Hematopoietic multipotent progenitor cell treated with erythropoietin and hydrocortisone succinate and interleukin-3 and kit ligand, for 8 days (in vitro differentiated cells): ENCODE measurements around the gene APOH.
A peak's percentile ranks its signal among the peaks of the same experiment; 100 is the strongest.

ENCODE experiments used
- DNase-seq: peaks from one replicate; pipeline ENCODE4 v3.0.0-alpha.2; 2015

APOH gene

GRCh38 chr17:66233023-66233753 lies 4.0 kb upstream of the APOH start:
- no peak for DNase-seq

- DNase-seq, result no peak
Observed at GRCh38 chr17:66230922-66231591, 1.8 kb upstream of the APOH start.

GRCh38 chr17:66229783-66230538 lies 746 bp upstream of the APOH start:
- no peak for DNase-seq

- DNase-seq, result no peak
Observed at GRCh38 chr17:66227212-66228045, 1.8 kb downstream of the APOH start.

DNA sequence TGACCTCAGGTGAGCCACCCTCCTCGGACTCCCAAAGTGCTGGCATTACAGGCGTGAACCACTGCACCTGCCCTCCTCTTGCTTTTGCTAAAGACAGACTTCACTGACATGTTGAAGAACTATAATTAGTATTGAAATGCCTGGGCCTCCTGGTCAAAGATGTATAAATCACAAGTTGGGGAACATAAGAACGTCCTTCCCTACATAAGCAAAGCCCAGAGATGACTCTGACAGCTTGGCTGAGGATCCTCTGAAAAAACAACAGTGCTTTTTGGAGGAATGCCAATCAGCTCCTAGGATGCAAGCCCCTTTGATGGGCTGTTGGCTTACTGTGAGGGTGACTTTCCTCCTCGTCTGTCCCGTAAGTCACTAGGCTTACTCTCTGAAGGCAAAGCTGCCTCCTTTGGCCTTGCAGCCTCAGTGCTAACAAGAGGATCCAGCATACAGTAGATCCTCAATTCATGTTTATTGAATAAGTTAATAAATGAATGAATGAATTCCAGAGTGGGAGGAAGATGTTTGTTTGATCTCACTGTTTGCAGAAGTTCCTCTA lies 6.3 kb downstream of the APOH start:
- DNase-seq, result no peak

GRCh38 chr17:66221755-66222530 lies 7.3 kb downstream of the APOH start:
- no peak for DNase-seq

DNA sequence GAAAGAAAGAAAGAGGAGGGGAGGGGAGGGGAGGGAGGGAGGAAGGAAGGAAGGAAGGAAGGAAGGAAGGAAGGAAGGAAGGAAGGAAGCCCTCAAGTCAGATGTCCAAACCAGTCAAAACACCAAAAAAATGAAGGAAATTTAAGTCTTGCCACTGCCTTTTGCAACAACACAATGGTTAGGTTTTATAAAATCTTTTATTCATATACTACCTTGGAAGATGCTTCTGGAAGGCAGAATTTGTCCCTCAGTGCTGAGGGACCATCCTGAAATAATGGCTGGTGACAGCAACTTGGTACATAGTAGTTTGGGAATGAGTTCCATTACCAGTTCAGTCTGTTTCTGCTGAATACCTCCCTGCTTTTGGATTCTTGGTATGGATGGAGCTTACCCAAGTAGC lies 7.9 kb downstream of the APOH start:
- no peak for DNase-seq

GRCh38 chr17:66220079-66220835 lies 9.0 kb downstream of the APOH start:
- DNase-seq, result no peak

DNA sequence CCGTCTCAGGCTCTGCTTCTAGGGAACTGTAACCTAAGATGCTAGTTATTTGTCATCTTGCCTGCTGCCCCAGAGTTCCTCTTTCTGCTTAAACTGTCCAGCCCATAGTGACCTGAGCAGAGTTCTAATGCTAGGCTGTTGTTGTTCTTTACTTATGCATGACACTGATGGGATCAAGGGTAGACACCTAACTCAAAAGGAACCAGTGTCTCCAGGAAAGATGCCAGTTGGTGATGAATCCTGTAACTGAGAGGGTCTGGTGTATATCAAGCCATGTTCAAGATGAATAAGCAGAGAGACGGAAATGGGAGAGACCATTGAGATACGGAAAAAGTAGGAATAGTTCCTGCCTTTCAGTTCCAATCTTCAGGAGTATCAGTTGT lies 13.7 kb downstream of the APOH start:
- DNase-seq, result no peak

GRCh38 chr17:66214884-66215528 lies 14.2 kb downstream of the APOH start:
- DNase-seq, result no peak

GRCh38 chr17:66211047-66211810 lies 18.0 kb downstream of the APOH start:
- DNase-seq, result no peak

DNA sequence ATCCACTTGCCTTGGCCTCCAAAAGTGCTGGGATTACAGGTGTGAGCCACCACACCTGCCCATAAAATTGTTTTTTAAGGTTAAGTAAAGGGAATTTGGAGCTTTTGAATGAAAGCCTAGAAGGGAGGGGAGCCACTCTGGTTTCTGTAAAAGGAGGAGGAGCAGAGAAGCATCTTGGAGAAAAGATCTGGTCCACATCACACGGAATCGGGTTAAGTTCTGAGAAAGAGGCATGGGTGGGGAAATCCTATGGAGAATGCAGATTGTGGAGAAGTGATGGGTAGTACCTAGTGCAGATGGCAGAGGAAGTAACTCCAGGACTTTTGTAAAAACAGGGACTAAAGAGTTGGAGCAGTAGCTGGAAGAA lies 19.0 kb downstream of the APOH start:
- no peak for DNase-seq

- no peak for DNase-seq
Observed at GRCh38 chr17:66207936-66208335, 21.3 kb downstream of the APOH start.

- DNase-seq, result no peak
Observed at GRCh38 chr17:66203274-66204015, 25.8 kb downstream of the APOH start.

GRCh38 chr17:66200685-66201092 lies 28.5 kb downstream of the APOH start:
- peak; percentile 60 for DNase-seq

- DNase-seq, result no peak
Observed at GRCh38 chr17:66198242-66198641, 31.0 kb downstream of the APOH start.

- DNase-seq, result no peak
Observed at GRCh38 chr17:66192378-66192687, 36.9 kb downstream of the APOH start.

GRCh38 chr17:66191593-66192377 lies 37.4 kb downstream of the APOH start, which contains the start of gene CEP112:
Gene CEP112, minus strand, starts transcription at chr17:66192133.
- peak; percentile 56 for DNase-seq
